Measurements from ENCODE around the gene PPP2R2B. TPM values are rescaled to one million over a fixed set of nuclear protein-coding genes. Genes with fewer than 3 reads are reported as not detected.

The PPP2R2B gene
- total RNA-seq, 4 donors from 2014 or later: 0.53 to 2.0 (median 1.1) TPM

GRCh38 chr5:146797658-146798057, 80.9 kb downstream of the PPP2R2B start:
- Histone ChIP-seq H3K4me1 (no peaks in the 10 kb centered on the region), H3K9me3 (no peaks in the 10 kb centered on the region), H3K36me3 (no peaks in the 10 kb centered on the region), H3K27me3 (peaks cover 0 to 2% (median 0%) of the 10 kb centered on the region in 4 donors), H3K27ac (no peak overlapping the region), H3K4me3 (no peak overlapping the region)
- WGBS, 2 donors: 49 to 57% methylated on average over 4 to 5 of the region's 5 CpGs
- no peak for TF ChIP-seq POLR2A (IDR thresholded peaks at IDR 0.05)
- TF ChIP-seq, protein P1, sequence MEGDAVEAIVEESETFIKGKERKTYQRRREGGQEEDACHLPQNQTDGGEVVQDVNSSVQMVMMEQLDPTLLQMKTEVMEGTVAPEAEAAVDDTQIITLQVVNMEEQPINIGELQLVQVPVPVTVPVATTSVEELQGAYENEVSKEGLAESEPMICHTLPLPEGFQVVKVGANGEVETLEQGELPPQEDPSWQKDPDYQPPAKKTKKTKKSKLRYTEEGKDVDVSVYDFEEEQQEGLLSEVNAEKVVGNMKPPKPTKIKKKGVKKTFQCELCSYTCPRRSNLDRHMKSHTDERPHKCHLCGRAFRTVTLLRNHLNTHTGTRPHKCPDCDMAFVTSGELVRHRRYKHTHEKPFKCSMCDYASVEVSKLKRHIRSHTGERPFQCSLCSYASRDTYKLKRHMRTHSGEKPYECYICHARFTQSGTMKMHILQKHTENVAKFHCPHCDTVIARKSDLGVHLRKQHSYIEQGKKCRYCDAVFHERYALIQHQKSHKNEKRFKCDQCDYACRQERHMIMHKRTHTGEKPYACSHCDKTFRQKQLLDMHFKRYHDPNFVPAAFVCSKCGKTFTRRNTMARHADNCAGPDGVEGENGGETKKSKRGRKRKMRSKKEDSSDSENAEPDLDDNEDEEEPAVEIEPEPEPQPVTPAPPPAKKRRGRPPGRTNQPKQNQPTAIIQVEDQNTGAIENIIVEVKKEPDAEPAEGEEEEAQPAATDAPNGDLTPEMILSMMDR (IDR thresholded peaks at IDR 0.05): no peak
- DNase-seq: no peak
- intact Hi-C loops (cut with DNase I): no loop called here

- no peaks in the 10 kb centered on the region for H3K4me1 ChIP-seq
- no peaks in the 10 kb centered on the region for H3K9me3 ChIP-seq
- no peak for DNase-seq
- TF ChIP-seq, protein P1 (IDR thresholded peaks at IDR 0.05): no peak
- no peak for TF ChIP-seq POLR2A (IDR thresholded peaks at IDR 0.05)
- no peaks in the 10 kb centered on the region for H3K27me3 ChIP-seq
- intact Hi-C loops (cut with DNase I): no loop called here
- no peak overlapping the region for H3K4me3 ChIP-seq
- WGBS, 2 donors: 50 to 53% methylated on average over 1 of the region's 1 CpG
- no peaks in the 10 kb centered on the region for H3K36me3 ChIP-seq
- no peak overlapping the region for H3K27ac ChIP-seq
Observed at GRCh38 chr5:146796911-146797310, 81.6 kb downstream of the PPP2R2B start.

GRCh38 chr5:146796144-146796543, 82.4 kb downstream of the PPP2R2B start:
- TF ChIP-seq, protein P1 (IDR thresholded peaks at IDR 0.05): no peak
- TF ChIP-seq POLR2A (IDR thresholded peaks at IDR 0.05): no peak
- DNase-seq: no peak
- Histone ChIP-seq H3K27me3 (no peaks in the 10 kb centered on the region), H3K4me1 (no peaks in the 10 kb centered on the region), H3K4me3 (no peak overlapping the region), H3K36me3 (no peaks in the 10 kb centered on the region), H3K9me3 (no peaks in the 10 kb centered on the region), H3K27ac (no peak overlapping the region)
- 61 to 80% methylated on average over 4 of the region's 4 CpGs for WGBS, 2 donors
- intact Hi-C loops (cut with DNase I): no loop called here

- WGBS, 2 donors: 48 to 50% methylated on average over 1 of the region's 1 CpG
- DNase-seq: no peak
- Histone ChIP-seq H3K4me1 (no peaks in the 10 kb centered on the region), H3K36me3 (no peaks in the 10 kb centered on the region), H3K27me3 (no peaks in the 10 kb centered on the region), H3K9me3 (no peaks in the 10 kb centered on the region), H3K27ac (no peak overlapping the region), H3K4me3 (no peak overlapping the region)
- no peak for TF ChIP-seq POLR2A (IDR thresholded peaks at IDR 0.05)
- TF ChIP-seq, protein P1 (IDR thresholded peaks at IDR 0.05): no peak
- intact Hi-C loops (cut with DNase I): no loop called here
Observed at GRCh38 chr5:146794326-146795029, 84.1 kb downstream of the PPP2R2B start.

DNA sequence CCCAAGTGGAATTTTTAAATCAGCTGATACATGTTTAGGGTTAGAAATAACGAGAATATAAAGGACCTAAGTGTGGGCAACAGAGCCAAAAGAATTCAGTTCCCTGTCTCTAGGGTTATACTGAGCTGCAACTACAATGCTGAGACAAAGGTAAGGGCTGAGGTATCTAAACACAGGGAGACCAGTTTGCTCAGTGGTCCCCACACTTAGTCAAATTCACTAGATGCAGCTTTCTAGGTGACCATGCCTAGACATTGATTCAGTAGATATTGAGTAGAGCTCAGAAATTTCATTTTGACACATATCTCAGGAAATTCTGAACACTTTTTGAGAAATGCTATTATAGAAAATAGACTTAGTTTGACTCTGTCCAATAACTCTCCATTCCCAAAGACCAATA, 84.8 kb downstream of the PPP2R2B start:
- H3K36me3 ChIP-seq: no peaks in the 10 kb centered on the region
- intact Hi-C loops (cut with DNase I): no loop called here
- DNase-seq: no peak
- no peak overlapping the region for H3K4me3 ChIP-seq
- 90 to 92% methylated on average over 1 of the region's 1 CpG for WGBS, 2 donors
- no peaks in the 10 kb centered on the region for H3K4me1 ChIP-seq
- H3K27ac ChIP-seq: no peak overlapping the region
- H3K9me3 ChIP-seq: no peaks in the 10 kb centered on the region
- no peaks in the 10 kb centered on the region for H3K27me3 ChIP-seq
- TF ChIP-seq, protein P1 (IDR thresholded peaks at IDR 0.05): no peak
- TF ChIP-seq POLR2A (IDR thresholded peaks at IDR 0.05): no peak

Measured in esophagus squamous epithelium (tissue), 5 donors.